HT-29 (cell line): ENCODE results near the gene CEP131. TPM values are rescaled to one million over a fixed set of nuclear protein-coding genes. Genes with fewer than 3 reads are reported as not detected.
A peak's percentile ranks its signal among the peaks of the same experiment; 100 is the strongest.

Experiments used
- DNase-seq: peaks from one replicate; pipeline ENCODE4 v3.0.0-alpha.2; 2015; ENCODE audit warnings: low spot score
- total RNA-seq: library from RNA; depleted of rRNA; stranded (reverse); fragments of >200 nt; shearing (Covaris generic); gene quantifications from 2 replicates; pipeline ENCODE4 v1.2.3, GENCODE V29; 2014

Gene CEP131
- total RNA-seq, 1 experiment from 2014 or later, result 46.0 TPM

GRCh38 chr17:81251709-81252301 is 29.0 kb upstream of the CEP131 start:
- DNase-seq, result no peak

- peak; percentile 54 for DNase-seq
These were observed 28.4 kb upstream of the CEP131 start for GRCh38 chr17:81251094-81251708.

DNA sequence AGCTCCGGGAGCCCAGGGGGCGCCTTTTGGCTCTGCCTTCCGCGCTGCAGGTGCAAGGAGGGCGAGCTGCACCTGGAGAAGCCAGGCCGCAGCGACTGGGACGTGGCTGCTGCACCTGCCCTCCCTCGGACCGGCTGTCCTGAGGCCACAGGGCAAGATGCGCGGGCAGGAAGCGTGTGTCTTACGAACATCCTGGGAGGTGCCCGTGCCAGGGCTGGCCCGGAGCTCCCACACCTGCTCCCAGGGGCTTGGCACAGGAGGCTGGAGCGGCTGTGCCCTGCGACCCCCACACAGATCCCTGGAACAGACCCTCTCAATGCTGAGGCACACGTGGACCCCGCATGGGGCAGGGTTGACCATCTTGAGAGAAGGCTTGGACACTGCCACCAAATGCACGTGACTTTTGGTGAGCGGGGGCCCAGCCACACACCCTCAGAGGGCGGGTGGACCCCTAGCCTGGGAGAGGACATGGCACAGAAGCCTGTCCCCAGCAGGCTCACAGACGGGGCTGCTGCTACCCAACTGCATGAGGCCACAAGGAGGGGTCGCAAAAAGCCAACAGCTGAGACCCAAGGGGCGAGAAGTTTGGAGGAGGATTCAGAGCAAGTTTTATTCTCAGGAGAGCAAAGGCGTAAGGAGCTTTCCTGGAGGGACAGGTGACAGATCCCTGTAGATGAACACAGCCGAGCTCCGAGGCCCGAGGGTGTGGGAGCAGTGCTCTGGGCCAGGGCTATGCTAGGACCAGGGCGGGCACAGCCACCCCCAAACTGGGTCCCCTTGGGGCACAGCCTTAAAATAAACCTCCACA is 27.7 kb upstream of the CEP131 start:
- no peak for DNase-seq

DNA sequence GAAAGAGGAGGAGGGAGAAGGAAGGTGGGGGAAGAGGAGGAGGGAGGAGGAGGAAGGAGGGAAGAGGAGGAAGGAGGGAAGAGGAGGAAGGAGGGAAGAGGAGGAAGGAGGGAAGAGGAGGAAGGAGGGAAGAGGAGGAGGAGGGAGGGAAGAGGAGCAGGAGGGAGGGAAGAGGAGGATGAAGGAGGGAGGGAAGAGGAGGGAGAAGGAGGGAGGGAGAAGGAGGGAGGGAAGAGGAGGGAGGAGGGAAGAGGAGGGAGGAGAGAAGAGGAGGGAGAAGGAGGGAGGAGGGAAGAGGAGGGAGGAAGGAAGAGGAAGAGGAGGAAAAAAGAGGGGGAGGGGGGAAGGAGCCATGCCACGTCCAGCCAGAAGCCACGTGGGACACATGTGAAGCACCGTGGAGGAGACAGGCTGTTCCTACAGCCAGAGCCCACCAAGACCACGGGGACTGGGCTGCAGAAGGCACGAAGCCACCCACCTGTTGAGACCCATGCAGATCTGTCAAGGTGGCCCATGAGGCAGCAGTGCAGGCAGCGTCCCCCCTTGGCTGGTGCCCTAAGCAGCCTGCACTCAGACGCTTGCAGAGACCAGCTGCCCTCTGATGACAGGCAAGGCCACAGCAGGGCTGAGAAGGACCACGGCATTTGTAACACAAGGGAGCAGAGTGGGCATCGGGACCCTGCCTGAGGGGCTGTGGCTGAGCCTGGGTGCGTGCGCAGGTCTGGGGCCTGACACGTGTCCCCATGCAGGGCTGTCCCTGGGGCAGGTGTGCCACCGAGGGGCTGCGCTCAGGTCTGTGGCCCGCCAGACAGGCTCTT is 26.7 kb upstream of the CEP131 start:
- DNase-seq, result no peak

GRCh38 chr17:81248649-81249048 is 25.9 kb upstream of the CEP131 start:
- DNase-seq, result no peak

- no peak for DNase-seq
These were observed 24.7 kb upstream of the CEP131 start for GRCh38 chr17:81247339-81247990.

DNA sequence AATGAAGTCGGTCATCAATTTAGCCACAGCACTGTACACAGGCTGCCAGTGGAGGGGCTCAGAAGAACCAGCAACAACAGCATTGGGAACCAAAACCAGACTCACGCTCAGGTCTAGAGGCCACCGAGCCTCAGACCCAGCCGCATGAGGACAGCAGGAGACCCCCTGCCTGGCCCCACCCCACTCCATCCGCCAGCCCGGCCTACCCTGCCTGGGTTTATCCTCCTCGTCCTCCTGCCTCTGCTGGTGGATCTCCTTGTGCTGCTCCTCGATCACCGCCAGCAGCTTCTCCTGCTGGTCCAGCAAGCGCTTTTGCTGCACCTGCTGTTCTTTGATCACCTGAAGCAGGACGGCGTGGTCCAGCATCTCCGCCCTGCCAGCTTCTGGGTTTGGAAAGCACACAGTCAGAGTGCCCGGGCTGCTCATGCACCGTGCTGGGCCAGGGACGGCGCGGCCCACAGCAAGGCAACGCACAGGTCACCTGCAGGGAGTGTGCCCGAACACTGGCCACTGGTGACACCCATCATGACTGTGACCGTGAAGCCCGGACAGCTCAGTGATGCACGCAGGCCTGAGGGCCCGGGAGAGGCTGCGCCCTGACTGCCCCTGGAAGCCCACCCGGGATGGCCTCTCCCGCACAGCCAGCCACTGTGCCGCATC is 24.0 kb upstream of the CEP131 start:
- no peak for DNase-seq

- DNase-seq, result no peak
These were observed 23.5 kb upstream of the CEP131 start for GRCh38 chr17:81246343-81246670.

DNA sequence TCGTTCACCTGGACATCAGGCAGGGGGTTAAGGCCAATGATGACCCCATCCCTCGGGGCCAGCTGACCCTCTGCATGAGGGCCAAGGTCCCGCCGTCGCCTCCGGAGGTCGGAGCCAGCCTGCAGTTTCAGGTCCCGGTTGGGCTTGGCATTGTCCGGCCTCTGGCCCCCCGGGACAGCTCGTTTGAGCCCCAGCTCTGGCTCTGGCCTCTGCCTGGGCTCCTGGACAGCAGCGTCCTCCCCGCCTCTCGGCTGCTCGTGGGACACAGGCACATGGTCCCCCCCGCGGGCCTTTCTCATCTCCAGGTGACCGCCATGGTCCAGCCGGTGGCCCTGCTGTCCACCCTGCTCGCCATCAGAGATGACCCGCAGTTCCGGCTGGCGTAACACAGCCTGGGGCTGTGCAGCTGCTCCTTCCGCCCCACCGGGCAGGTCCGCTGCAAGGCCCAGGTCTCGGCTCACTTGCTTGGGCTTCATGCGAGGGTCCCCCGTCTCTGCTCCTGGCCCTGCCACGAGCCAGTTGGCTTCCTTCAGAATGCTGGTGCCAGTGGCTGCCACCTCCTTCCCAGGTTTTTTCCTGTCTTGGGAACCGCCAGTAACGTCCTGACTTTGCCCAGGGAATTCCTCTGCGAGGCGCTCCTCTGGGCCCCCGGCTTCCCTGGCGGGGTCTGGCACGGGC is 23.0 kb upstream of the CEP131 start:
- no peak for DNase-seq

- no peak for DNase-seq
These were observed 22.4 kb upstream of the CEP131 start for GRCh38 chr17:81245024-81245664.

- no peak for DNase-seq
These were observed 21.7 kb upstream of the CEP131 start for GRCh38 chr17:81244358-81245023.

DNA sequence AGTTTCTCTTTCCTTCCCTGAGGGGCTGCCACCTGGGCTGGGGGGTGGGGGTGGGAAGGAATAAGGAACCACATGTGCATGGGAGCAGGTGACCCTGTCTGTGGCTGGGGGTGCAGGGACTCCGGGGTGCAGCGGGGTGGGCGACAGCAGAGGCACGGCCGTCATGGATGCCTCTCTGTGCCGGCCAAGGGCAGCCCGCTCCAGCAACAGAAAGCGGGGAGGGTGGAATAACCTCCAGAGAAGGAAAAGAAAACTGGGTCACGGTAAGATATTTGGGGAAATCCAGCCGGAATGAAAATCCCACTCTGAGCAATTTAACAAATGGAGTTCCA is 20.5 kb upstream of the CEP131 start:
- no peak for DNase-seq

DNA sequence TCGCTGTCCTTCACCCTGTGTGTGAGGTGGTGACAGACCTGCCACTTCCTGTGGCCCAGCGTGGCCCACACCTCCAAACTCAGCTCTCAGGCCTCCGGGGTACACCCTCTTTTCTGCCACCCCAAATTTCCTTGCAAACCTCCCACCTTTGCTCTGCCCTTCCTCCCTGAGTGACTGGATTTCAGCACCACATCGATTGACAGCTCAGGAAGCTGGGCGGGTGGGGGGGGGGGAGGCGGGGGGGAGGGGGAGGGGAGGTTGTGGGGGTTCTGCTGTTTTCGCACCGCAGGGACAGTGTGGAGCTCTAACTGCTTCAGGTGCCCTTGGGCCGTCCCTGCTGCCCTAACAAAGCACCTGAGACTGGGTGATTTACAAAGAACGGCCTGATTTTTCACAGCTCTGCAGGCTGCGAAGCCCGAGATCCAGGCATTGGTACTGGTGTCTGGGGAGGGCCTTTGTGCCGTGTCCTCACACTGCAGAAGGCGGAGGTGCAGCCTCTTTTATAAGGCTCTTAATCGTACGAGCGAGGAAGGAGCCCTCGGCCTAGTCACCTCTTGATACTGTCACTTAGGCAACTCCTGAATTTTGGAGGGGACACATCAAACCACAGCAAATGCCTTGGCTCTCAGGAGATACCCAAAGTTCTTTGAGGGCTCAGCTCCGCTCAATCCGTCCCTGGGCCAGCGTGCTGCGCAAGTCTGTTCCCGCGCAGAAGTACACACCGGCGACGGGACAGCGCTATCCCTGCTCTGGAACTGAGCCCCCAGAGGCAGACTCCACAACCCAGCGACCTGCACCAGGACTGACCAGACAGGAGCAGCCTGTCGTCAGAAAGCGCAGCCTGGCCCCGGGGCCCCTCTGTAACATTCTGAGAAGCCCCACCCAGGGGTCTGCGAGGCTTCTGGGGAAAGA is 19.9 kb upstream of the CEP131 start:
- no peak for DNase-seq

GRCh38 chr17:81241648-81242420 is 19.1 kb upstream of the CEP131 start:
- peak; percentile 61 for DNase-seq

- no peak for DNase-seq
These were observed 18.4 kb upstream of the CEP131 start for GRCh38 chr17:81241203-81241602.

GRCh38 chr17:81240761-81241160 is 18.0 kb upstream of the CEP131 start:
- DNase-seq, result no peak

DNA sequence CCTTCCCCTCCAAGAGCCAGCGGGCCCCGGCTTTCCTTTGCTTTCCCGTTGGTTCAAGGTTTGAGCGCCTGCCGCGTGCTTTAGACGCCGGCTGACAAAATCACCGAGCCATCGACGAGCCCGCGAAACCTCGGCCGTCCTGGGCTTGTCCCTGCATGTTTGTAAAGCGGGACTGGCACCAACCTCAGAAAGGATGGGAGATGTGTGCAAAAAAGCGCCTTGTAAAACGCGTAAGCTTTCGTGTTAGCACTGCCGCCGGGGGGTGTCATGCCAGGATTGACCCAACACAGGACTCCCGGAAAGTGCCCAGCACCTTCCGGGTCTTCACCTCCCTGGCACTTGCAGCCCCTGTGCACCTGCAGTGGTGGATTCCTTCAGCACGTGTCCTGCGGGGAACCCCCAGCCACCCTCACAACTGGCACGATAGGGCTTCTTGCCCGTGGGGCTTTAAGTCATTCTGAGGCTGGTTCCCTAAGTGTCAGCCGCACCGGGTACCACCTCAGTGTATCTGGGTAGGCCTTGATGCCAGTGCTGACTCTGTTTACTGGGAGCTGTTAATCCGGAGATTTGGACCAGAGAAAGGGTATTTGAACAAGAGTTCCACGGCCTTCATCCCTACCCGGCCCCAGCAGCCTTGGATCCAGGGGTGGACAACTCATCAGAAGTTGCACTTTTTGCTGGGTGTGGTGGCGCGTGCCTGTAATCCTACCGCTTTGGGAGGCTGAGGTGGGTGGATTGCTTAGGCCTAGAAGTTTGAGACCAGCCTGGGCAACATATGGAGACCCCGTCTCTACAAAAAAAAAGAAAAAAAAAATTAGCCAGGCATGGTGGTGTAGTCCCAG is 17.2 kb upstream of the CEP131 start:
- peak; percentile 29 for DNase-seq
